Coronary artery (tissue), 2 donors: ENCODE data around the gene TENM3.

Experiments
- DNase-seq: peaks from one replicate; pipeline ENCODE4 v3.0.0-alpha.2; 2017; ENCODE audit warnings: low spot score
- H3K27ac ChIP-seq, 2 donors: fragments of 200-600 bp; sonication (generic); one replicate each; pipeline ENCODE4 v1.5.1; 2016 to 2019
- H3K4me3 ChIP-seq: fragments of 200-600 bp; sonication (generic); 2 replicates; pipeline ENCODE4 v1.5.1; 2016; ENCODE audit warnings: mild to moderate bottlenecking, moderate library complexity
- TF ChIP-seq, protein P1 (sequence below): fragments of 200-600 bp; sonication (generic); IDR thresholded peaks from one replicate; pipeline ENCODE4 v1.5.1; 2019; ENCODE audit warnings: antibody characterized with exemption

TENM3 gene

DNA sequence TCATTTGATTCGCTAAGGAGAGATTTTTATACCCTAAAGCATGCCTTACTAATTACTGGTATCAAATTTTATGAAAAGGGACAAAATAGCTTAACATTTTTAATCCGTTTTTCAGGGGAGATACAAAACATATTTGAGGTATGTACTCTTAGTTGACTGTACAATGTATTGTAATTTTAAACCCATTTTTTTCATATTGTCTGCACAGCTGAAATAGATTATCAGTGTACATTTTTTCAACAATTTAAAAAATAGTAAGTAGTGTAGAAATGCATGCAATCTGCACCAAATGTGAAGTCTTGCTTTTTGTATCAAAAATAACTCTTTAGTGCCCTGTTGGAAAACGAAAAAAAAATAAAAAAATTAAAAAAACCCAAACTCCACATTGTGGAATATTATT, 82.2 kb downstream of the TENM3 start:
- DNase-seq = no peak
- no peak overlapping the region for H3K4me3 ChIP-seq
- TF ChIP-seq, protein P1, sequence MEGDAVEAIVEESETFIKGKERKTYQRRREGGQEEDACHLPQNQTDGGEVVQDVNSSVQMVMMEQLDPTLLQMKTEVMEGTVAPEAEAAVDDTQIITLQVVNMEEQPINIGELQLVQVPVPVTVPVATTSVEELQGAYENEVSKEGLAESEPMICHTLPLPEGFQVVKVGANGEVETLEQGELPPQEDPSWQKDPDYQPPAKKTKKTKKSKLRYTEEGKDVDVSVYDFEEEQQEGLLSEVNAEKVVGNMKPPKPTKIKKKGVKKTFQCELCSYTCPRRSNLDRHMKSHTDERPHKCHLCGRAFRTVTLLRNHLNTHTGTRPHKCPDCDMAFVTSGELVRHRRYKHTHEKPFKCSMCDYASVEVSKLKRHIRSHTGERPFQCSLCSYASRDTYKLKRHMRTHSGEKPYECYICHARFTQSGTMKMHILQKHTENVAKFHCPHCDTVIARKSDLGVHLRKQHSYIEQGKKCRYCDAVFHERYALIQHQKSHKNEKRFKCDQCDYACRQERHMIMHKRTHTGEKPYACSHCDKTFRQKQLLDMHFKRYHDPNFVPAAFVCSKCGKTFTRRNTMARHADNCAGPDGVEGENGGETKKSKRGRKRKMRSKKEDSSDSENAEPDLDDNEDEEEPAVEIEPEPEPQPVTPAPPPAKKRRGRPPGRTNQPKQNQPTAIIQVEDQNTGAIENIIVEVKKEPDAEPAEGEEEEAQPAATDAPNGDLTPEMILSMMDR = no peak
- H3K27ac ChIP-seq = no peak overlapping the region

DNA sequence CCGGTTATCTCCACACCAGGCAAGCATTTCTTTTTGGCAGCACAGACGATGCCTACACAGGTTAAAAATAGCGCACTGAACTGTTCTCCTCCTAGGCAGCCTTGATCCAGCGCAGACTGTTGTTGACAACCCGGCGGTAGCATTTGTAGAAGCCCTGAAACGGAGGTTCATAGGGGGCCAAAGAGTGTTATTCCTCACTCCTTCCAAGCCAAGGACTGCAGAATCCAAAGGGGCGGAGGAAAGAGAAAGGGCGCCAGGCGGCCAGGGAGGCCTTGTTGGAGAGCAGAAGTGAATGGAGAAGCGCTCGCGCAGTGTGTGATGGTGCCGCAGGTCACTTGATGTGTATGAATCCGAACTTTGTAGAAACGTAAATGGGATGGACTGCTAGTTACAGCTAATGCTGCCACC, 82.7 kb downstream of the TENM3 start:
- Histone ChIP-seq H3K4me3 (no peak overlapping the region), H3K27ac (no peak overlapping the region)
- TF ChIP-seq, protein P1 = no peak
- no peak for DNase-seq

DNA sequence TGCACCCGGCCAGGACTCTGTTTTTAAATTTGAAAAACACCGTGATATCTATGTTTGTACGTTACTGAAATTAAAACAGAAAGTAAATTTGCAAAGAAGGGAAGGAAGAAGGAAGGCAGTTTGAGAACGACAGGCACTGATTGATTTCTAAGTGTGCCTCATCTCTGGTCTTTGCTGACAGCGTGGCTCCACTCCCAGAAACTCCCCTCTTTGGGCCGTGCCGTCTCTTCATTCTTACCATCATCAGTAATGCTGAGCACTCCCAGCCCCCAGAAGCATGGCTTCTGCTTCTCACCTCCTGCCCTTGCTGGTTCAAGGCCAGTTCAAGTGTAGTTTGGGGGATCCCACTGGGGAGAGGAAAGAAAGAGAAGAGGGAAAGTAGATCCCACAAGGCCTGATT, 85.3 kb downstream of the TENM3 start:
- no peak overlapping the region for H3K27ac ChIP-seq
- TF ChIP-seq, protein P1 = no peak
- no peak overlapping the region for H3K4me3 ChIP-seq
- no peak for DNase-seq

DNA sequence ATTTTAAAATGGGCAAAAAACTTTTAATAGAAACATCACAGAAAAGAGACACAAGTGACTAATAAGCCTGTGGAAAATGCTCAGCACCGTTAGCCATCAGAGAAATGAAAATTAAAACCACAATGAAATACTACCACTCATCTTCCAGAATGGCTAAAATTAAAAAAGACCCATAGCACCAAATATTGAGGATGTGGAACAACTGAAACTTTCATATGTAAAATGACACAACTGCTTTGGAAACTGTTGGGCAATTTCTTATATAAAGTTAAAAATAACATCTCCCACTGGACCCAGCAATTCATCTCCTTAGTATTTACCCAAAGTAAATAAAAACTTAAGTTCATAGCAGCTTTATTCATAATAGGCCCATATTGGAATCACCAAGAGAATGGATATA, 94.2 kb downstream of the TENM3 start:
- H3K4me3 ChIP-seq = no peak overlapping the region
- no peak overlapping the region for H3K27ac ChIP-seq
- DNase-seq = no peak
- TF ChIP-seq, protein P1 = no peak

DNA sequence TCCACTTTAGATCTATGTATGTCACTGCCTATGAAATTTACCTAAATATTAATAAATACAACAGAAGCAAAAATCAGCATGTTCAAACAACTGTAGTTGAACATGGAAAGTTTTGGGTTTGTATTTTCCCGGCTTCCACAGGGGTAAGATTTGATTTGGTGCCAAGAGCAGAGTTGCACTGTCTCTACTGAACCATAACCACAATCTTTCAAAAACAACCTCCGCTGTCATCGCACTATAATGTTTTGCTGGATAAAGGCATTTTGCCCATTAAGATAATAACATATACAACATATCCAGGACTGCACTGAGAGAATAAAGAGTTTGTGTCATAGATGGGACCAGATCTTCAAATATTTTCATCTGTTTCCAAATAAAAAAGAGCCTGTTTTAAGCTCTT, 94.9 kb downstream of the TENM3 start:
- no peak for DNase-seq
- H3K27ac ChIP-seq = no peak overlapping the region
- TF ChIP-seq, protein P1 = no peak
- H3K4me3 ChIP-seq = no peak overlapping the region

DNA sequence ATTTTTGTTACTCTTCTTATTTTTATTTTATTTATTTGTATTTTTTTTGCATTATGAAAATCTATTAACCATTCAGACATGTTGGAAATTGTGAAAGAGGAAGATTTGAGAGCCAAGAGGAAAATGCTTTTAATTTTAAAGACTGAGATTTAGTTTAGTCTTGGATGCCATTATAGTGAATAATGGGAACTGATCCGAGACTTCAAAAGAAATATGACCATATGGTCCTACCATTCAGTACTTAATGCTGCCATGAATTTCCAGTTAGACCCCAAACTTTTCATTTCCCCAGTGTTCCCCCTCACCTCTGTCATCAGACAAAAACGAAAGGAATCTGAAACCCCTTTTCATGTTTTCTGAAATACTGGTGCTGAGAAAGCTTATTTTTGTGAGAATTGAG, 95.5 kb downstream of the TENM3 start:
- Histone ChIP-seq H3K27ac (no peak overlapping the region), H3K4me3 (no peak overlapping the region)
- TF ChIP-seq, protein P1 = no peak
- no peak for DNase-seq

DNA sequence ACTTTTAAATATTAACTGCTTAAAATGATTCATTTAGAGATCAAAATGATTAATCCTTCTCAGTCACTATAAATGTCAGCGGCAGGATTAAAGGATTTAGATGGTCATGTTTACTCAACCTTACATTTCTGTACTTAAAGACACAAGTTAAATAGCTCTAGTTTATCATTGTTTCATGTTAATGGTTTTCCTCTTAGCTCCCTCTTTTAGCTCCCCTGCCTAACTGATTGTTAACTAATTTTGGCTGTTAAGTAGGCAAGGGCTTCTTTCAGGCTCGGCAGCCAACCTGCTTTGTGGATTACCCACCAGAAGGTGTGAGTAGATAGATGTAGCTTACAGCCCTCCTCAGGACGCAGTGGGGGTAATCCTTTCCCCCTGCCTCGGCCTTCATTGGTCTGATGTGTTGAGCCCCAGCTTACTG, 96.0 kb downstream of the TENM3 start:
- TF ChIP-seq, protein P1 = no peak
- H3K4me3 ChIP-seq = no peak overlapping the region
- no peak overlapping the region for H3K27ac ChIP-seq
- no peak for DNase-seq
